Endometrium (tissue), 2 donors: ENCODE results near the gene MYNN.

Source experiments
- FAIRE-seq: peaks from 2 replicates; lab custom pipeline; 2012; peaks lifted over from hg19 to GRCh38; lab: Jason Lieb, UNC
- donor health status: control.
- donor health status: control.

Gene MYNN

DNA sequence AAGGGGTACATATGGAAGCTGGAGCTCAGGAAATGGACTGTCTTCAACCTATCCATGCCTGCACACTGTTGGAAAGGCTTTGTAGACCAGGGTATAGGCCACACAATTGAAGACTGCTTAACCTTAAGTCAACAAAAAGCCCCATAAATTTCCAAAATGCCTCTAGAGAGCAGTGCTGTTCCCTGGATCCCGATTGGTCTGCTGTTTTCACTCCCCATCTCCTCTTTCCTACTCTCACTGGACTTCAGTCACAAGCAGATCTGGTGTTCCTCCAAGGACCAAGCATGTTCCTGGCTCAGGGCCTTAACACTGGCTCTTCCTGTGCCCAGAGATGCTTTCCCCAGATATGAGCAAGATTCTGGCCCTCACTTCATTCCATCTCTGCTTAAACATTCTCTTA, 62.3 kb downstream of the MYNN start:
- no peak for FAIRE-seq

DNA sequence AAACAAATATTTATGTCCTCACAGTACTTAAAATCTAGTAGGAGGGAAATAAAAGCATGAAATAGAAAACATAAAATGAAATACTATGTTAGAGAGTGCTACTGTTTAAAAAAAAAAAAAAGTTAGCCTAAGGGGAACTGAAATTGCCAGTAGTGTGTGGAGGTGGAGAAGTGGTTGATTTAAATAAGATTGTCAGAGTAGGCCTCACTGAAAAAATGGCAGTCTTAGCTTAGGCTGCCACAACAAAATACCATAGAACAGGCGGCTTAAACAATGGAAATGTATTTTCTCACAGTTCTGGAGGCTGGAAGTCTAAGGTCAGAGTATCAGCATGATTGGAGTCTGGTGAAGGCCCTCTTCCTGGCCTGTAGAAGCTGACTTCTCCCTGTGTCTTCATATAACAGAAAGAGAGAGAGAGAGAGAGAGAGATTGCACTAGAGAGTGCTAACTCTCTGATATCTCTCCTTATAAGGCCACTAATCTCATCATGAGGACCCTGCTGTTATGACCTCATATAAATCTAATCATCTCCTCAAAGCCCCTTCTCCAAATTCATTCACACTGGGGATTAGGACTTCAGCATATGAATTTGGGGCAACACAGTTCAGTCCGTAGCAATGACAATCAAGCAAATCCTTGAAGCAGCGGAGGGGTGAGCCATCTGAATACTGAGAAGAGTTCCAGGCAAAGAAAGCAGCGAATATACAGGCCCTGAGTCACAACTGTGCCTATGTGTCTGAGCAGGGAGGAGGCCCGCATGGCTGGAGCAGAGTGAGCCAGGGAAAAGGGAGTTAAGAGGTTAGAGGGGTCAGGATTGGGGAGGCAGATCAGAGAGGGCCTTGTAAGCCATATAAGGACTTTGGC, 63.1 kb downstream of the MYNN start:
- no peak for FAIRE-seq

DNA sequence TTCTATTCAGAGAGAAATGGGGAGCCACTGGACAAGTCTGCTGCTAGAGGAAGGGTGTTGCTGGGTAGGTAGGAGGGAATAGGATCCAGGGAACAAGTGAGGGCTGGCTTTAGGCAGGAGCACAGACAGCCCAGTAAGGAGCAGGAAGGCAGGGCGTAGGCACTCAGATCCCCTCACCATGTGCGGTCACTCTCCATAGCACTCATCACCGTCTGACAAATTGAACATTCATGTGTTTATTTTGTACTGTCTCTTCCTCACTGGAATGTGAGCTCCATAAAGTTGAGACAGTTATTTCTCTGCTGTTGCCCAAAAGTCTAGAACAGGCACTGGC, 63.7 kb downstream of the MYNN start:
- no peak for FAIRE-seq

DNA sequence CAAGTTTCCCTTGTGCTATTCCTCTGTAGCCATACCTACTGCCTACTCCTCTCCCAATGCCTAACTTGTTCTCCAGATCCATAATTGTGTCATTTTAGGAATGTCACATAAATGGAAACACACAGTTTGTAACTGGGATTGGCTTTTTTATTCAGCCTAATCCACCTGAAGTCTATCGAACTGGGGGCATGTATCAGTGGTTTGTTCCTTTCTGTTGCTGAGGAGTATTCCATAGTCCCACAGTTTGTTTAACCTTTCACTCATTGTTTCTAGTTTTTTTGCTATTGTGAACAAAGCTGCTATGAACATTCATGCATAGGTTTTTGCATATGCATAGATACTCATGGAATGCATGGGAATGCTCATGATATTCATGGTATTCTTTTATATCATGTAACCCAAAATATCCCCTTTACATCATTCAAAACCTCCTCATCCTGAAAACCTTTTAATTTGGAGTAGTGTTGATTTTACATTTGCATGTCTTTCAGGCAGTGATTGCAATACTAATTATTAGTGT, 65.4 kb downstream of the MYNN start:
- no peak for FAIRE-seq
